H1 (cell line): Measurements from ENCODE around the gene RHCG. TPM values are rescaled to one million over a fixed set of nuclear protein-coding genes. Genes with fewer than 3 reads are reported as not detected.

ENCODE experiments used
- CBX5 ChIP-seq: fragments of 300-800, 300-1000 bp; sonication (generic); IDR thresholded peaks from 2 replicates; pipeline ENCODE4 v1.7.1; 2016; ENCODE audit warnings: antibody characterized with exemption, low read length, low read depth
- TAF1 ChIP-seq: IDR thresholded peaks from 2 replicates; pipeline ENCODE4 v1.6.1; 2011; ENCODE audit warnings: mild to moderate bottlenecking, low read depth, low read length
- polyA plus RNA-seq, 7 experiments: library from polyadenylated mRNA; depleted of rRNA in 3 of 7; stranded (reverse) in 5 of 7; unstranded in 2 of 7; fragments of >200 nt in 5 of 7; fragments of 200-250 nt in 2 of 7; gene quantifications; 1 replicate in 5 of 7; 2 replicates in 1 of 7; 4 replicates in 1 of 7; pipeline versions ENCODE4 v1.2.1 to v1.2.3, GENCODE V29; 2011 to 2013; ENCODE audit warnings: missing spikeins in 2 of 7, mixed read lengths in 2 of 7
- total RNA-seq: library from RNA; stranded (reverse); fragmentation: NEBNext Ultra II Directional; extraction: Animal tissue kit (Norgen Biotek cat#: 25700); gene quantifications from 2 replicates; pipeline ENCODE4 v1.2.1, GENCODE V29; 2021

Gene RHCG
- total and polyA plus RNA-seq, 2 of the 8 experiments (the other 6 are each of a cell fraction or from before 2014, with no cell fraction given) = 0.68 TPM; not detected in 1

GRCh38 chr15:89523101-89523500 is 26.7 kb upstream of the RHCG start (continued):
- TF ChIP-seq CBX5 = no peak
- TF ChIP-seq TAF1 = no peak
